ENCODE measurements around the gene HS1BP3. TPM values are rescaled to one million over a fixed set of nuclear protein-coding genes. Genes with fewer than 3 reads are reported as not detected.
A peak's percentile ranks its signal among the peaks of the same experiment; 100 is the strongest.

HS1BP3 gene
- total RNA-seq, 1 donor from 2014 or later = 23.8 TPM

- H3K4me3 Mint-ChIP-seq (ENCODE audit: unreplicated experiment) = no peak overlapping the region
- peaks cover 9% of the 10 kb centered on the region for H3K9me3 Mint-ChIP-seq (ENCODE audit: unreplicated experiment)
- DNase-seq = peak; percentile 1
- peaks cover 13% of the 10 kb centered on the region for H3K36me3 Mint-ChIP-seq (ENCODE audit: unreplicated experiment)
- TF ChIP-seq CTCF (IDR thresholded peaks at IDR 0.05; ENCODE audit: partially characterized antibody, unreplicated experiment) = no peak
- no peak overlapping the region for H3K27ac Mint-ChIP-seq (ENCODE audit: unreplicated experiment)
- peaks cover 9% of the 10 kb centered on the region for H3K4me1 Mint-ChIP-seq (ENCODE audit: low read depth, unreplicated experiment)
- peaks cover 5% of the 10 kb centered on the region for H3K27me3 Mint-ChIP-seq (ENCODE audit: unreplicated experiment)
Observed at GRCh38 chr2:20611077-20611843, 39.6 kb downstream of the HS1BP3 start.

- peaks cover 9% of the 10 kb centered on the region for H3K9me3 Mint-ChIP-seq (ENCODE audit: unreplicated experiment)
- peaks cover 12% of the 10 kb centered on the region for H3K4me1 Mint-ChIP-seq (ENCODE audit: low read depth, unreplicated experiment)
- no peak overlapping the region for H3K4me3 Mint-ChIP-seq (ENCODE audit: unreplicated experiment)
- H3K27ac Mint-ChIP-seq (ENCODE audit: unreplicated experiment) = no peak overlapping the region
- peaks cover 5% of the 10 kb centered on the region for H3K27me3 Mint-ChIP-seq (ENCODE audit: unreplicated experiment)
- DNase-seq = peak; percentile 4
- H3K36me3 Mint-ChIP-seq (ENCODE audit: unreplicated experiment) = peaks cover 13% of the 10 kb centered on the region
- no peak for TF ChIP-seq CTCF (IDR thresholded peaks at IDR 0.05; ENCODE audit: partially characterized antibody, unreplicated experiment)
Observed at GRCh38 chr2:20609995-20610357, 40.9 kb downstream of the HS1BP3 start.

- peaks cover 9% of the 10 kb centered on the region for H3K9me3 Mint-ChIP-seq (ENCODE audit: unreplicated experiment)
- H3K4me3 Mint-ChIP-seq (ENCODE audit: unreplicated experiment) = no peak overlapping the region
- peaks cover 13% of the 10 kb centered on the region for H3K36me3 Mint-ChIP-seq (ENCODE audit: unreplicated experiment)
- H3K27me3 Mint-ChIP-seq (ENCODE audit: unreplicated experiment) = peaks cover 3% of the 10 kb centered on the region
- peaks cover 14% of the 10 kb centered on the region for H3K4me1 Mint-ChIP-seq (ENCODE audit: low read depth, unreplicated experiment)
- H3K27ac Mint-ChIP-seq (ENCODE audit: unreplicated experiment) = no peak overlapping the region
- TF ChIP-seq CTCF (IDR thresholded peaks at IDR 0.05; ENCODE audit: partially characterized antibody, unreplicated experiment) = no peak
- DNase-seq = peak; percentile 2
Observed at GRCh38 chr2:20609349-20609994, 41.4 kb downstream of the HS1BP3 start.

- H3K9me3 Mint-ChIP-seq (ENCODE audit: unreplicated experiment) = peaks cover 9% of the 10 kb centered on the region
- peaks cover 13% of the 10 kb centered on the region for H3K4me1 Mint-ChIP-seq (ENCODE audit: low read depth, unreplicated experiment)
- H3K27ac Mint-ChIP-seq (ENCODE audit: unreplicated experiment) = no peak overlapping the region
- peak; percentile 9 for DNase-seq
- no peak for TF ChIP-seq CTCF (IDR thresholded peaks at IDR 0.05; ENCODE audit: partially characterized antibody, unreplicated experiment)
- no peak overlapping the region for H3K4me3 Mint-ChIP-seq (ENCODE audit: unreplicated experiment)
- H3K36me3 Mint-ChIP-seq (ENCODE audit: unreplicated experiment) = peaks cover 13% of the 10 kb centered on the region
- no peaks in the 10 kb centered on the region for H3K27me3 Mint-ChIP-seq (ENCODE audit: unreplicated experiment)
Observed at GRCh38 chr2:20608666-20609348, 42.1 kb downstream of the HS1BP3 start.

Measured in glutamatergic neuron (in vitro differentiated cells).